HUES48 (cell line): ENCODE measurements around the gene TCP11.

ENCODE experiments used
- H3K27ac ChIP-seq: one replicate; pipeline ENCODE4 v1.7.0; 2013; ENCODE audit warnings: low read depth, low read length, inconsistent platforms
- H3K27me3 ChIP-seq: 2 replicates; pipeline ENCODE4 v1.6.1; 2013; ENCODE audit warnings: mild to moderate bottlenecking, low read length; ENCODE audit not compliant: control insufficient read depth, insufficient read depth
- H3K36me3 ChIP-seq: 2 replicates; pipeline ENCODE4 v1.6.1; 2013; ENCODE audit warnings: low read length; ENCODE audit not compliant: control insufficient read depth, insufficient read depth
- H3K4me1 ChIP-seq: 2 replicates; pipeline ENCODE4 v1.6.1; 2013; ENCODE audit warnings: mild to moderate bottlenecking, low read length; ENCODE audit not compliant: control insufficient read depth, insufficient read depth
- H3K4me3 ChIP-seq: 2 replicates; pipeline ENCODE4 v1.5.1; 2013; ENCODE audit warnings: mild to moderate bottlenecking, low read depth, low read length
- H3K9ac ChIP-seq: 2 replicates; pipeline ENCODE4 v1.6.1; 2013; ENCODE audit warnings: mild to moderate bottlenecking, low read depth, low read length, moderate library complexity
- H3K9me3 ChIP-seq: 2 replicates; pipeline ENCODE4 v1.6.1; 2013; ENCODE audit warnings: low read length; ENCODE audit not compliant: control insufficient read depth, insufficient read depth

TCP11 gene

GRCh38 chr6:35080821-35081425 lies 60.2 kb downstream of the TCP11 start:
- H3K9me3 ChIP-seq, result no peaks in the 10 kb centered on the region
- H3K4me3 ChIP-seq, result no peak overlapping the region
- H3K27me3 ChIP-seq, result no peaks in the 10 kb centered on the region
- no peak overlapping the region for H3K27ac ChIP-seq
- peaks cover 62% of the 10 kb centered on the region for H3K36me3 ChIP-seq
- H3K4me1 ChIP-seq, result peaks cover 9% of the 10 kb centered on the region; the same call in 1 of the 2 replicates
- H3K9ac ChIP-seq, result no peak overlapping the region

GRCh38 chr6:35080016-35080680 lies 61.0 kb downstream of the TCP11 start:
- Histone ChIP-seq H3K36me3 (peaks cover 56% of the 10 kb centered on the region), H3K4me3 (no peak overlapping the region), H3K9ac (no peak overlapping the region), H3K27ac (no peak overlapping the region), H3K27me3 (no peaks in the 10 kb centered on the region), H3K9me3 (no peaks in the 10 kb centered on the region), H3K4me1 (peaks cover 9% of the 10 kb centered on the region; the same call in 1 of the 2 replicates)

- H3K36me3 ChIP-seq, result peaks cover 49% of the 10 kb centered on the region
- H3K9ac ChIP-seq, result no peak overlapping the region
- peaks cover 9% of the 10 kb centered on the region; the same call in 1 of the 2 replicates for H3K4me1 ChIP-seq
- no peak overlapping the region for H3K27ac ChIP-seq
- no peak overlapping the region for H3K4me3 ChIP-seq
- no peaks in the 10 kb centered on the region for H3K9me3 ChIP-seq
- H3K27me3 ChIP-seq, result no peaks in the 10 kb centered on the region
Observed at GRCh38 chr6:35079311-35080000, 61.7 kb downstream of the TCP11 start.

GRCh38 chr6:35078896-35079295 lies 62.2 kb downstream of the TCP11 start:
- Histone ChIP-seq H3K4me3 (no peak overlapping the region), H3K36me3 (peaks cover 44% of the 10 kb centered on the region), H3K27ac (no peak overlapping the region), H3K4me1 (peaks cover 9% of the 10 kb centered on the region; the same call in 1 of the 2 replicates), H3K9me3 (no peaks in the 10 kb centered on the region), H3K9ac (no peak overlapping the region), H3K27me3 (no peaks in the 10 kb centered on the region)

GRCh38 chr6:35078226-35078850 lies 62.8 kb downstream of the TCP11 start:
- no peak overlapping the region for H3K27ac ChIP-seq
- no peak overlapping the region for H3K9ac ChIP-seq
- H3K4me1 ChIP-seq, result peaks cover 9% of the 10 kb centered on the region; the same call in 1 of the 2 replicates
- H3K4me3 ChIP-seq, result no peak overlapping the region
- no peaks in the 10 kb centered on the region for H3K27me3 ChIP-seq
- peaks cover 39% of the 10 kb centered on the region for H3K36me3 ChIP-seq
- H3K9me3 ChIP-seq, result no peaks in the 10 kb centered on the region

GRCh38 chr6:35077713-35078105 lies 63.4 kb downstream of the TCP11 start:
- Histone ChIP-seq H3K4me1 (peaks cover 9% of the 10 kb centered on the region; the same call in 1 of the 2 replicates), H3K27me3 (no peaks in the 10 kb centered on the region), H3K27ac (no peak overlapping the region), H3K36me3 (peaks cover 33% of the 10 kb centered on the region), H3K4me3 (no peak overlapping the region), H3K9me3 (no peaks in the 10 kb centered on the region), H3K9ac (no peak overlapping the region)

- Histone ChIP-seq H3K36me3 (peaks cover 28% of the 10 kb centered on the region), H3K27me3 (no peaks in the 10 kb centered on the region), H3K4me1 (peaks cover 4% of the 10 kb centered on the region; the same call in 1 of the 2 replicates), H3K9ac (no peak overlapping the region), H3K27ac (no peak overlapping the region), H3K9me3 (no peaks in the 10 kb centered on the region), H3K4me3 (no peak overlapping the region)
Observed at GRCh38 chr6:35076997-35077712, 64.0 kb downstream of the TCP11 start.

GRCh38 chr6:35073766-35074471 lies 67.2 kb downstream of the TCP11 start:
- Histone ChIP-seq H3K4me3 (no peak overlapping the region), H3K9ac (no peak overlapping the region), H3K27me3 (no peaks in the 10 kb centered on the region), H3K27ac (no peak overlapping the region), H3K36me3 (peaks cover 11% of the 10 kb centered on the region), H3K9me3 (no peaks in the 10 kb centered on the region), H3K4me1 (peaks cover 20% of the 10 kb centered on the region)

GRCh38 chr6:35073211-35073610 lies 67.9 kb downstream of the TCP11 start:
- Histone ChIP-seq H3K4me3 (no peak overlapping the region), H3K4me1 (peaks cover 27% of the 10 kb centered on the region), H3K27ac (no peak overlapping the region)

GRCh38 chr6:35072698-35073055 lies 68.5 kb downstream of the TCP11 start:
- peaks cover 28% of the 10 kb centered on the region for H3K4me1 ChIP-seq
- no peaks in the 10 kb centered on the region for H3K9me3 ChIP-seq
- 0 out of 2 replicates have a peak, but pooled peaks cover 2% of the 10 kb centered on the region for H3K36me3 ChIP-seq
- no peak overlapping the region for H3K4me3 ChIP-seq
- no peak overlapping the region for H3K27ac ChIP-seq
- no peak overlapping the region for H3K9ac ChIP-seq
- H3K27me3 ChIP-seq, result no peaks in the 10 kb centered on the region

More at GRCh38 chr6:35073211-35073610, 67.9 kb downstream of the TCP11 start:
- Histone ChIP-seq H3K9ac (no peak overlapping the region), H3K36me3 (peaks cover 5% of the 10 kb centered on the region; the same call in 1 of the 2 replicates), H3K27me3 (no peaks in the 10 kb centered on the region), H3K9me3 (no peaks in the 10 kb centered on the region)
